Measurements from ENCODE around the gene ALDH9A1.

GRCh38 chr1:165645654-165646366, 52.6 kb downstream of the ALDH9A1 start:
- TF ChIP-seq CTCF (IDR thresholded peaks at IDR 0.05) (no peak), EP300 (IDR thresholded peaks at IDR 0.05) (no peak)

Data from tibial nerve (tissue), 4 donors.